HepG2 (cell line): ENCODE results near the gene ELF2. TPM values are rescaled to one million over a fixed set of nuclear protein-coding genes. Genes with fewer than 3 reads are reported as not detected.

Source experiments
- ATAD3A ChIP-seq: sonication (generic); formaldehyde crosslinking; IDR thresholded peaks from 2 replicates; pipeline ENCODE4 v1.4.0; 2020; ENCODE audit warnings: missing genetic modification reagents
- IRF2 ChIP-seq: IDR thresholded peaks from 2 replicates; pipeline ENCODE4 v1.6.1; 2018; ENCODE audit warnings: missing genetic modification reagents, missing compliant biosample characterization
- ZNF143 ChIP-seq: sonication (generic); formaldehyde crosslinking; IDR thresholded peaks from 2 replicates; pipeline ENCODE4 v1.4.0; 2020; ENCODE audit warnings: missing genetic modification reagents
- ZNF75D ChIP-seq: sonication (generic); formaldehyde crosslinking; IDR thresholded peaks from 2 replicates; pipeline ENCODE4 v1.8.1; 2023; ENCODE audit warnings: missing genetic modification reagents, mild to moderate bottlenecking, borderline replicate concordance
- polyA plus RNA-seq, 8 experiments: library from polyadenylated mRNA; depleted of rRNA in 3 of 8; stranded (reverse) in 7 of 8; unstranded in 1 of 8; fragments of >200 nt; fragmentation: Illumina TruSeq in 4 of 8; extraction: Trizol in 4 of 8; gene quantifications; 2 replicates each; pipeline versions ENCODE4 v1.2.1 to v1.2.3, GENCODE V29; 2011 to 2016; ENCODE audit warnings: low read depth in 4 of 8, missing spikeins in 1 of 8, mixed read lengths in 1 of 8; ENCODE audit not compliant: insufficient read depth in 1 of 8
- total RNA-seq, 5 experiments: library from RNA; depleted of rRNA; stranded (reverse); fragments of >200 nt; fragmentation: Illumina TruSeq; extraction: Trizol; gene quantifications; 2 replicates each; pipeline ENCODE4 v1.2.3, GENCODE V29; 2016; ENCODE audit warnings: low read depth in 1 of 5
- TF ChIP-seq, protein P1 (sequence below): sonication (generic); formaldehyde crosslinking; IDR thresholded peaks from 2 replicates; pipeline ENCODE4 v1.4.0; 2020; ENCODE audit warnings: missing genetic modification reagents
- TF ChIP-seq, protein P2 (sequence below): sonication (generic); formaldehyde crosslinking; IDR thresholded peaks from 2 replicates; pipeline ENCODE4 v1.4.0; 2020; ENCODE audit warnings: low read depth, missing genetic modification reagents
- TF ChIP-seq, protein P3 (sequence below): sonication (generic); formaldehyde crosslinking; IDR thresholded peaks from 2 replicates; pipeline ENCODE4 v1.5.1; 2020; ENCODE audit warnings: missing genetic modification reagents, mild to moderate bottlenecking, borderline replicate concordance
- TF ChIP-seq, protein P4 (sequence below): sonication (generic); formaldehyde crosslinking; IDR thresholded peaks from 2 replicates; pipeline ENCODE4 v1.5.1; 2020; ENCODE audit warnings: mild to moderate bottlenecking, missing genetic modification reagents, moderate library complexity
- TF ChIP-seq, protein P5 (sequence below): IDR thresholded peaks from 2 replicates; pipeline ENCODE4 v1.6.1; 2012; ENCODE audit warnings: inconsistent platforms
- TF ChIP-seq, protein P6 (sequence below): sonication (generic); formaldehyde crosslinking; IDR thresholded peaks from 2 replicates; pipeline ENCODE4 v1.8.0; 2022; ENCODE audit warnings: missing genetic modification reagents, mild to moderate bottlenecking, borderline replicate concordance

Gene ELF2
- total and polyA plus RNA-seq, 2 of the 13 experiments (the other 11 are each of a cell fraction or from before 2014, with no cell fraction given), result 28.6 to 35.4 TPM

DNA sequence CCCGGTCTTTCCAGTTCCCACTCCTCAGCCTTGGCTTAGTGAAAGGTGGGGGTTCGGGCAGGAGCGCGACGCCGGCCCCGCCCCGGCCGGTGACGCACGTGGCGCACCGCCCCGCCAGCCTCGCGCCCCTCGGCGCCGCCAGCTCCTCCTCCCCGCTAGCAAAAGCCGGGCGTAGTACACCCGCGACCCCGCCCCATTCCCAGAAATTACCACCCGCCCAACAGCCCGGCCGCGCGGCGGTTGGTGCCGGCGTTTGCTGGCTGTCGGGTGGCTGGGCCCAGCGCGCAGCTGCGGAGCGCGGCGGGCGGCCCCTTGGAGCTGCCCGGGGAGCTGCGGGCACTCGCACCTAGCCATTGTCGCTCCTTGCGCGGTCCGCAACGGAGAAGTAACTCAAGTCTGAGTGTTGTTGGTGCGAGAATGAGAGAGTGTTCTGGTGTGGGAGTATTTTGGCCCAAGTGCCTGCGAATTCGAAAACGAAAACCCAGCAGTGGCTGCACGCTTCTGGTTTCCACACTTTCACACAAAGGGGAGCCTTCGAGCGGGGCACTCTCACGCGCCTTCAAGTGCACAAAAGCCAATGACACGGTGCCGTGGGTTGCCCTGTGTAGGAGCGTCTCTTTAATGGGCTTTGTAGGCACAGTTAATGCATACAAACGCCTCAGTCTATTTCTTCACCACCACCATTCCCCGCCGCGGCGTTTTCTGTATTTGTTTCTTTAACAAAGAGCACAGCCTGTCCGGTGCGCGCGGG is 1.0 kb upstream of the ELF2 start (continued):
- TF ChIP-seq, protein P1, sequence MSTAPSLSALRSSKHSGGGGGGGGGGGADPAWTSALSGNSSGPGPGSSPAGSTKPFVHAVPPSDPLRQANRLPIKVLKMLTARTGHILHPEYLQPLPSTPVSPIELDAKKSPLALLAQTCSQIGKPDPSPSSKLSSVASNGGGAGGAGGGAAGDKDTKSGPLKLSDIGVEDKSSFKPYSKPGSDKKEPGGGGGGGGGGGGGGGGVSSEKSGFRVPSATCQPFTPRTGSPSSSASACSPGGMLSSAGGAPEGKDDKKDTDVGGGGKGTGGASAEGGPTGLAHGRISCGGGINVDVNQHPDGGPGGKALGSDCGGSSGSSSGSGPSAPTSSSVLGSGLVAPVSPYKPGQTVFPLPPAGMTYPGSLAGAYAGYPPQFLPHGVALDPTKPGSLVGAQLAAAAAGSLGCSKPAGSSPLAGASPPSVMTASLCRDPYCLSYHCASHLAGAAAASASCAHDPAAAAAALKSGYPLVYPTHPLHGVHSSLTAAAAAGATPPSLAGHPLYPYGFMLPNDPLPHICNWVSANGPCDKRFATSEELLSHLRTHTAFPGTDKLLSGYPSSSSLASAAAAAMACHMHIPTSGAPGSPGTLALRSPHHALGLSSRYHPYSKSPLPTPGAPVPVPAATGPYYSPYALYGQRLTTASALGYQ (CRISPR knock-in tag), result 0 out of 2 replicates have a peak, but pooled peaks have one; percentile 15
- TF ChIP-seq, protein P2, sequence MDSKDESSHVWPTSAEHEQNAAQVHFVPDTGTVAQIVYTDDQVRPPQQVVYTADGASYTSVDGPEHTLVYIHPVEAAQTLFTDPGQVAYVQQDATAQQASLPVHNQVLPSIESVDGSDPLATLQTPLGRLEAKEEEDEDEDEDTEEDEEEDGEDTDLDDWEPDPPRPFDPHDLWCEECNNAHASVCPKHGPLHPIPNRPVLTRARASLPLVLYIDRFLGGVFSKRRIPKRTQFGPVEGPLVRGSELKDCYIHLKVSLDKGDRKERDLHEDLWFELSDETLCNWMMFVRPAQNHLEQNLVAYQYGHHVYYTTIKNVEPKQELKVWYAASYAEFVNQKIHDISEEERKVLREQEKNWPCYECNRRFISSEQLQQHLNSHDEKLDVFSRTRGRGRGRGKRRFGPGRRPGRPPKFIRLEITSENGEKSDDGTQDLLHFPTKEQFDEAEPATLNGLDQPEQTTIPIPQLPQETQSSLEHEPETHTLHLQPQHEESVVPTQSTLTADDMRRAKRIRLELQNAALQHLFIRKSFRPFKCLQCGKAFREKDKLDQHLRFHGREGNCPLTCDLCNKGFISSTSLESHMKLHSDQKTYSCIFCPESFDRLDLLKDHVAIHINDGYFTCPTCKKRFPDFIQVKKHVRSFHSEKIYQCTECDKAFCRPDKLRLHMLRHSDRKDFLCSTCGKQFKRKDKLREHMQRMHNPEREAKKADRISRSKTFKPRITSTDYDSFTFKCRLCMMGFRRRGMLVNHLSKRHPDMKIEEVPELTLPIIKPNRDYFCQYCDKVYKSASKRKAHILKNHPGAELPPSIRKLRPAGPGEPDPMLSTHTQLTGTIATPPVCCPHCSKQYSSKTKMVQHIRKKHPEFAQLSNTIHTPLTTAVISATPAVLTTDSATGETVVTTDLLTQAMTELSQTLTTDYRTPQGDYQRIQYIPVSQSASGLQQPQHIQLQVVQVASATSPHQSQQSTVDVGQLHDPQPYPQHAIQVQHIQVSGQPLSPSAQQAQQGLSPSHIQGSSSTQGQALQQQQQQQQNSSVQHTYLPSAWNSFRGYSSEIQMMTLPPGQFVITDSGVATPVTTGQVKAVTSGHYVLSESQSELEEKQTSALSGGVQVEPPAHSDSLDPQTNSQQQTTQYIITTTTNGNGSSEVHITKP (CRISPR knock-in tag), result no peak
- TF ChIP-seq, protein P3, sequence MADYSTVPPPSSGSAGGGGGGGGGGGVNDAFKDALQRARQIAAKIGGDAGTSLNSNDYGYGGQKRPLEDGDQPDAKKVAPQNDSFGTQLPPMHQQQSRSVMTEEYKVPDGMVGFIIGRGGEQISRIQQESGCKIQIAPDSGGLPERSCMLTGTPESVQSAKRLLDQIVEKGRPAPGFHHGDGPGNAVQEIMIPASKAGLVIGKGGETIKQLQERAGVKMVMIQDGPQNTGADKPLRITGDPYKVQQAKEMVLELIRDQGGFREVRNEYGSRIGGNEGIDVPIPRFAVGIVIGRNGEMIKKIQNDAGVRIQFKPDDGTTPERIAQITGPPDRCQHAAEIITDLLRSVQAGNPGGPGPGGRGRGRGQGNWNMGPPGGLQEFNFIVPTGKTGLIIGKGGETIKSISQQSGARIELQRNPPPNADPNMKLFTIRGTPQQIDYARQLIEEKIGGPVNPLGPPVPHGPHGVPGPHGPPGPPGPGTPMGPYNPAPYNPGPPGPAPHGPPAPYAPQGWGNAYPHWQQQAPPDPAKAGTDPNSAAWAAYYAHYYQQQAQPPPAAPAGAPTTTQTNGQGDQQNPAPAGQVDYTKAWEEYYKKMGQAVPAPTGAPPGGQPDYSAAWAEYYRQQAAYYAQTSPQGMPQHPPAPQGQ (CRISPR knock-in tag), result no peak
- no peak for TF ChIP-seq IRF2 (CRISPR knock-in tag)
- no peak for TF ChIP-seq ZNF75D (CRISPR knock-in tag)
- TF ChIP-seq ZNF143 (CRISPR knock-in tag), result no peak
- TF ChIP-seq, protein P4, sequence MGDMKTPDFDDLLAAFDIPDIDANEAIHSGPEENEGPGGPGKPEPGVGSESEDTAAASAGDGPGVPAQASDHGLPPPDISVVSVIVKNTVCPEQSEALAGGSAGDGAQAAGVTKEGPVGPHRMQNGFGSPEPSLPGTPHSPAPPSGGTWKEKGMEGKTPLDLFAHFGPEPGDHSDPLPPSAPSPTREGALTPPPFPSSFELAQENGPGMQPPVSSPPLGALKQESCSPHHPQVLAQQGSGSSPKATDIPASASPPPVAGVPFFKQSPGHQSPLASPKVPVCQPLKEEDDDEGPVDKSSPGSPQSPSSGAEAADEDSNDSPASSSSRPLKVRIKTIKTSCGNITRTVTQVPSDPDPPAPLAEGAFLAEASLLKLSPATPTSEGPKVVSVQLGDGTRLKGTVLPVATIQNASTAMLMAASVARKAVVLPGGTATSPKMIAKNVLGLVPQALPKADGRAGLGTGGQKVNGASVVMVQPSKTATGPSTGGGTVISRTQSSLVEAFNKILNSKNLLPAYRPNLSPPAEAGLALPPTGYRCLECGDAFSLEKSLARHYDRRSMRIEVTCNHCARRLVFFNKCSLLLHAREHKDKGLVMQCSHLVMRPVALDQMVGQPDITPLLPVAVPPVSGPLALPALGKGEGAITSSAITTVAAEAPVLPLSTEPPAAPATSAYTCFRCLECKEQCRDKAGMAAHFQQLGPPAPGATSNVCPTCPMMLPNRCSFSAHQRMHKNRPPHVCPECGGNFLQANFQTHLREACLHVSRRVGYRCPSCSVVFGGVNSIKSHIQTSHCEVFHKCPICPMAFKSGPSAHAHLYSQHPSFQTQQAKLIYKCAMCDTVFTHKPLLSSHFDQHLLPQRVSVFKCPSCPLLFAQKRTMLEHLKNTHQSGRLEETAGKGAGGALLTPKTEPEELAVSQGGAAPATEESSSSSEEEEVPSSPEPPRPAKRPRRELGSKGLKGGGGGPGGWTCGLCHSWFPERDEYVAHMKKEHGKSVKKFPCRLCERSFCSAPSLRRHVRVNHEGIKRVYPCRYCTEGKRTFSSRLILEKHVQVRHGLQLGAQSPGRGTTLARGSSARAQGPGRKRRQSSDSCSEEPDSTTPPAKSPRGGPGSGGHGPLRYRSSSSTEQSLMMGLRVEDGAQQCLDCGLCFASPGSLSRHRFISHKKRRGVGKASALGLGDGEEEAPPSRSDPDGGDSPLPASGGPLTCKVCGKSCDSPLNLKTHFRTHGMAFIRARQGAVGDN (CRISPR knock-in tag), result peak; percentile 91
- TF ChIP-seq ATAD3A (CRISPR knock-in tag), result no peak
- TF ChIP-seq, protein P5, sequence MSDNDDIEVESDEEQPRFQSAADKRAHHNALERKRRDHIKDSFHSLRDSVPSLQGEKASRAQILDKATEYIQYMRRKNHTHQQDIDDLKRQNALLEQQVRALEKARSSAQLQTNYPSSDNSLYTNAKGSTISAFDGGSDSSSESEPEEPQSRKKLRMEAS, result peak; percentile 91
- TF ChIP-seq, protein P6, sequence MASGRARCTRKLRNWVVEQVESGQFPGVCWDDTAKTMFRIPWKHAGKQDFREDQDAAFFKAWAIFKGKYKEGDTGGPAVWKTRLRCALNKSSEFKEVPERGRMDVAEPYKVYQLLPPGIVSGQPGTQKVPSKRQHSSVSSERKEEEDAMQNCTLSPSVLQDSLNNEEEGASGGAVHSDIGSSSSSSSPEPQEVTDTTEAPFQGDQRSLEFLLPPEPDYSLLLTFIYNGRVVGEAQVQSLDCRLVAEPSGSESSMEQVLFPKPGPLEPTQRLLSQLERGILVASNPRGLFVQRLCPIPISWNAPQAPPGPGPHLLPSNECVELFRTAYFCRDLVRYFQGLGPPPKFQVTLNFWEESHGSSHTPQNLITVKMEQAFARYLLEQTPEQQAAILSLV (CRISPR knock-in tag), result no peak
